Ovary (tissue), 9 donors: Measurements from ENCODE around the gene PRRC2C. TPM values are rescaled to one million over a fixed set of nuclear protein-coding genes. Genes with fewer than 3 reads are reported as not detected.

Experiments
- DNase-seq, 5 donors: peaks; one replicate each; pipeline ENCODE4 v3.0.0-alpha.2; 2019 to 2020
- H3K27ac ChIP-seq, 2 donors: fragments of 200-600 bp; one replicate each; pipeline versions ENCODE4 v1.5.1 to v1.8.0; 2019 to 2022
- H3K27me3 ChIP-seq: fragments of 200-600 bp; one replicate; pipeline ENCODE4 v1.8.0; 2022
- H3K36me3 ChIP-seq: fragments of 200-600 bp; sonication (generic); one replicate; pipeline ENCODE4 v1.5.1; 2019
- H3K4me1 ChIP-seq: one replicate; pipeline ENCODE4 v1.8.1; 2013; ENCODE audit warnings: mild to moderate bottlenecking, moderate library complexity; ENCODE audit not compliant: insufficient read depth
- H3K4me3 ChIP-seq: fragments of 200-600 bp; sonication (generic); one replicate; pipeline ENCODE4 v1.5.1; 2017
- H3K9me3 ChIP-seq, 2 donors: fragments of 200-600 bp in 1 of 2; sonication (generic) in 1 of 2; one replicate each; pipeline versions ENCODE4 v1.5.1 to v1.8.1; 2013 to 2019; ENCODE audit warnings: mild to moderate bottlenecking in 1 of 2, moderate library complexity in 1 of 2
- EP300 ChIP-seq: sonication (generic); formaldehyde crosslinking; IDR thresholded peaks from one replicate; pipeline ENCODE4 v1.6.1; 2017; ENCODE audit warnings: antibody characterized with exemption
- POLR2A ChIP-seq: fragments of 450-650 bp; IDR thresholded peaks from one replicate; pipeline ENCODE4 v1.6.1; 2017; ENCODE audit warnings: antibody characterized with exemption, mild to moderate bottlenecking, moderate library complexity
- WGBS, 3 donors: extraction: QIAGEN DNeasy Blood & Tissue Kit in 1 of 3; methylation state at CpG; one replicate each; pipeline versions ENCODE4 v1.1.5 to v1.1.7; 2013 to 2017; 5-methylcytosine and 5-hydroxymethylcytosine counted together
- intact Hi-C, 4 donors: fragments of 100-400 bp; cut with DNase I; formaldehyde crosslinking; loops; one replicate each; pipeline versions ENCODE4 v1.11.0 to v1.15.1; 2022 to 2023
- polyA plus RNA-seq, 2 donors: library from polyadenylated mRNA; stranded (reverse); fragments of 200-250 nt in 1 of 2; fragments of 350-450 nt in 1 of 2; fragmentation: Illumina TruSeq in 1 of 2; extraction: RNeasy Lipid Tissue Mini Kit (QIAGEN cat#74804) in 1 of 2; gene quantifications; one replicate each; pipeline ENCODE4 v1.2.3, GENCODE V29; 2013 to 2014
- total RNA-seq, 7 donors: library from RNA; depleted of rRNA in 2 of 7; stranded (reverse); fragments of >200 nt in 2 of 7; fragmentation: NEBNext Ultra II Directional in 3 of 7; extraction: Animal tissue kit (Norgen Biotek cat#: 25700) in 3 of 7; gene quantifications; one replicate each; pipeline versions ENCODE4 v1.1.0 to v1.2.4, GENCODE V29; 2016 to 2023
- TF ChIP-seq, protein P1 (sequence below), 3 donors: fragments of 450-650 bp in 2 of 3; fragments of 200-600 bp in 1 of 3; IDR thresholded peaks; one replicate each; pipeline versions ENCODE4 v1.5.1 to v1.8.0; 2016 to 2022; ENCODE audit warnings: antibody characterized with exemption in 3 of 3, mild to moderate bottlenecking in 1 of 3
- donor health status: DM: no; HTN: no; CAD: no; lungs with moderate emphysema.
- donor health status: DM: no; HTN: no; CAD: no.
- donor health status: Bipolar disorder and iron deficiency.
- donor health status: DM: yes; HTN: yes; CAD: no.
- donor health status: DM: no; HTN: no; CAD: no.
- donor health status: DM: yes; HTN: yes; CAD: no.

Gene PRRC2C
- total and polyA plus RNA-seq, 9 donors, result 30.7 to 136 (median 107) TPM

DNA sequence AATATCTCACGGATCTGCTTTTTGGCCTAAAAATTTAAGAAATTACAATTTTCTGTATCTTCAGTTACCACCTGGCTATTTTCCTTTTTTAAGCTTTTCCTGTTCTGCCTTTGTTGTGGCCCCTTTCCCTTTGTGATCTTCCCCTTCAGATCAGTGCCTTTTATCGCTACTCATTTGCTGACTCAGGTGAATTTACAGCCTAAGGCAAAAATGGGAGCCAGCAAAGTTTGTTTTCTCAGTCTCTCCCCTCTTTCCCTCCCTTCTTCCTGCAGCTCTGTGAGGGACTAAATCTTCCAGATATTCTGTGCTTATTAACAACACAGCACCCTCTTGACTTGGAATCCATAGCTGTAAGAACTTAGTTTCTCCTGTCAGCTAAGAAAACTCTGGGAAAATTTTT lies 5.3 kb upstream of the PRRC2C start:
- no peak overlapping the region for H3K27ac ChIP-seq
- DNase-seq, result no peak
- TF ChIP-seq EP300 (no peak), POLR2A (no peak)
- TF ChIP-seq, protein P1, sequence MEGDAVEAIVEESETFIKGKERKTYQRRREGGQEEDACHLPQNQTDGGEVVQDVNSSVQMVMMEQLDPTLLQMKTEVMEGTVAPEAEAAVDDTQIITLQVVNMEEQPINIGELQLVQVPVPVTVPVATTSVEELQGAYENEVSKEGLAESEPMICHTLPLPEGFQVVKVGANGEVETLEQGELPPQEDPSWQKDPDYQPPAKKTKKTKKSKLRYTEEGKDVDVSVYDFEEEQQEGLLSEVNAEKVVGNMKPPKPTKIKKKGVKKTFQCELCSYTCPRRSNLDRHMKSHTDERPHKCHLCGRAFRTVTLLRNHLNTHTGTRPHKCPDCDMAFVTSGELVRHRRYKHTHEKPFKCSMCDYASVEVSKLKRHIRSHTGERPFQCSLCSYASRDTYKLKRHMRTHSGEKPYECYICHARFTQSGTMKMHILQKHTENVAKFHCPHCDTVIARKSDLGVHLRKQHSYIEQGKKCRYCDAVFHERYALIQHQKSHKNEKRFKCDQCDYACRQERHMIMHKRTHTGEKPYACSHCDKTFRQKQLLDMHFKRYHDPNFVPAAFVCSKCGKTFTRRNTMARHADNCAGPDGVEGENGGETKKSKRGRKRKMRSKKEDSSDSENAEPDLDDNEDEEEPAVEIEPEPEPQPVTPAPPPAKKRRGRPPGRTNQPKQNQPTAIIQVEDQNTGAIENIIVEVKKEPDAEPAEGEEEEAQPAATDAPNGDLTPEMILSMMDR (IDR thresholded peaks at IDR 0.05), result no peak
- no peaks in the 10 kb centered on the region for H3K27me3 ChIP-seq
- H3K9me3 ChIP-seq, result no peaks in the 10 kb centered on the region
- H3K36me3 ChIP-seq, result no peaks in the 10 kb centered on the region
- WGBS, 3 donors, result 43 to 48% (median 45%) methylated on average over 2 of the region's 2 CpGs
- intact Hi-C loops, result loop anchor here in 1 of 4 donors (10.0 kb wide), 2 partner anchors 165 to 235 kb away; no protein-coding TSS in a partner anchor
- no peaks in the 10 kb centered on the region for H3K4me1 ChIP-seq
- no peak overlapping the region for H3K4me3 ChIP-seq

DNA sequence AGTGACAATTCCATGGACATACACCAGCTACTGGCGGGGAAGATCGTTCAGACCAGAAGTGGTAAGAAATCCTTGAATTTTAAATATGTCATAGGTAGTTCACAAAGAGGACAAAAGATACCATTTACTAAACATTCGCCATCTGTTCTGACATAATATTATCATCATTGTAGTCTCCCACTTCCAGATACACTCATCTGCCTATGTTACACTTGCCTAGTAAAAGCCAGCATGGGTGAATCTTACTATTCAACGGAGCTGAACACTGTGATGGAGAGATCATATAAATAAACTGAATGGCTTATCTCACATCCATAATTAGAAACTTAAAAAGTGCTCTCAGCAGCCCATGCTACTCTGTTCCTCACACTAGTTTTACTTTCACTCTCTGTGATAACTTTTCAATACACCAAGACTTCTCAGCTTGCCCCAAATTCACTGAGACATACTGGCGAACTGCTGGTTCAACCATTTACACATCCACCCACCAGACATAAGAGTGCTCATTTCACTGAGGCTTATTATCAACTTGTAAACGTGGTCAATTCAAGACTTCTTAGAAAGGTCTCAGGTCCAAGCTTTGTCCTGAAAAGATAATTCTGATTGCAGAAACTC lies 463 bp upstream of the PRRC2C start:
- 2 to 7% (median 3%) methylated on average over 6 of the region's 6 CpGs for WGBS, 3 donors
- Histone ChIP-seq H3K27me3 (no peaks in the 10 kb centered on the region), H3K36me3 (no peaks in the 10 kb centered on the region), H3K9me3 (no peaks in the 10 kb centered on the region), H3K4me3 (peak overlapping the region; percentile 85), H3K4me1 (no peaks in the 10 kb centered on the region), H3K27ac (peak overlapping the region; percentile 26 to 99)
- intact Hi-C loops, result loop anchor here in 1 of 4 donors (10.0 kb wide), 2 partner anchors 160 to 230 kb away; no protein-coding TSS in a partner anchor
- DNase-seq, result no peak
- TF ChIP-seq, protein P1 (IDR thresholded peaks at IDR 0.05), result peak in 1 of 3 donors; percentile 75
- TF ChIP-seq EP300, result no peak

DNA sequence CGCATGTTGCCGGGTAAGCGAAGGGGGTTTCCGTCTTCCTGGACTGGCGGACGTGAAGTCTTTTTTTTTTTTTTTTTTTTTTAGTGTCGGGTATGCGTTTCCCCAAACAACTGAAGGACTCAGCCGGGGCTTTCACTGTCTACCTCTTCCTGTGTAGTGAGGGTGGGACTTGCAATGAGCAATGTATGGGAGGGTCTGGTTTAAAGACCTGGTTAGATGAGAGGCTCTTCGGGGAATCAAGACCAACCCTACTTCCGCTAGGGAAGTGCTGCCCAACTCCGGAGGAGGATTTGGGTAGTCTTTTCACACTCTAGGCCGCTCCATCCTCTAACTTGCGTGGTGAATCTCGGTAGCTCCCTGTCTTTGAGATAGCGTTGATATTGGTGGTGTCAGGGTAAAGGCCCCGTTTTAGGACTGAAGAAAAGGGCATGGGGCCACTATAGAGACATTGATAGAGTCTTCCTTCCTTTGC lies 754 bp downstream of the PRRC2C start:
- no peaks in the 10 kb centered on the region for H3K27me3 ChIP-seq
- DNase-seq, result no peak
- peaks cover under 1% of the 10 kb centered on the region for H3K4me1 ChIP-seq
- H3K4me3 ChIP-seq, result peak overlapping the region; percentile 85
- peak overlapping the region; percentile 98 to 99 for H3K27ac ChIP-seq
- 0% methylated on average over 16 to 17 of the region's 17 CpGs for WGBS, 3 donors
- intact Hi-C loops, result loop anchor here in 1 of 4 donors (10.0 kb wide), 2 partner anchors 159 to 229 kb away; no protein-coding TSS in a partner anchor
- TF ChIP-seq EP300 (no peak), POLR2A (no peak)
- TF ChIP-seq, protein P1 (IDR thresholded peaks at IDR 0.05), result no peak
- no peaks in the 10 kb centered on the region for H3K9me3 ChIP-seq
- H3K36me3 ChIP-seq, result no peaks in the 10 kb centered on the region

DNA sequence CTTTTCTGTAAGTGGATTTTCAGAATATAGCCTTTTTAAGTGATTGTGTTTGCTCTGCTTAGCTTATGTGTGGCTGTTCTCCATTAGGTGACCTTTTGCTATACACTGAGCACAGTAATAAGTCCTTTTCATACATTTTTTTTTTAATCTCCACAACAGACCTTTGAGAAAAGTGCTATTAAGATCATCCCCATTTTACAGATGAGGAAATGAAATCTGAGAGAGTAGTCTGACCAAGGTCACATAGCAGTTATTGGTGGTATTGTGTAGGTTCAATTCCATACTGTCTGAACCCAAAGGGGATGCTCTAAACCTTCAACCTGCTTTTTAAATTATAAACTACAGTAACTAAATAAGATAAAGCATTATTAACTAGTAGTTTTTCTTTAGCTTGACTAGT lies 1.7 kb downstream of the PRRC2C start:
- Histone ChIP-seq H3K4me3 (peak overlapping the region; percentile 85), H3K36me3 (no peaks in the 10 kb centered on the region), H3K4me1 (peaks cover 3% of the 10 kb centered on the region), H3K27ac (no peak overlapping the region), H3K9me3 (no peaks in the 10 kb centered on the region), H3K27me3 (no peaks in the 10 kb centered on the region)
- TF ChIP-seq EP300 (no peak), POLR2A (no peak)
- TF ChIP-seq, protein P1 (IDR thresholded peaks at IDR 0.05), result no peak
- no peak for DNase-seq
- intact Hi-C loops, result loop anchor here in 1 of 4 donors (10.0 kb wide), 2 partner anchors 158 to 228 kb away; no protein-coding TSS in a partner anchor
